Neural crest cell (in vitro differentiated cells): ENCODE data around the gene SYT13. TPM values are rescaled to one million over a fixed set of nuclear protein-coding genes. Genes with fewer than 3 reads are reported as not detected.

Source experiments
- DNase-seq: peaks from one replicate; pipeline ENCODE4 v3.0.0; 2021; ENCODE audit warnings: low read depth, mixed read lengths, low spot score
- H3K27ac Mint-ChIP-seq: one replicate; pipeline ENCODE4 v1.8.0; 2021; ENCODE audit warnings: mild to moderate bottlenecking, mixed read lengths; ENCODE audit not compliant: unreplicated experiment
- H3K27me3 Mint-ChIP-seq: 2 replicates; pipeline ENCODE4 v1.8.0; 2021; ENCODE audit warnings: low read depth, mild to moderate bottlenecking, mixed read lengths
- H3K36me3 Mint-ChIP-seq: 2 replicates; pipeline ENCODE4 v1.8.0; 2021; ENCODE audit warnings: low read depth, mild to moderate bottlenecking, mixed read lengths
- H3K4me1 Mint-ChIP-seq: 2 replicates; pipeline ENCODE4 v1.8.0; 2021; ENCODE audit warnings: mixed read lengths
- H3K4me3 Mint-ChIP-seq: one replicate; pipeline ENCODE4 v1.8.0; 2021; ENCODE audit warnings: mild to moderate bottlenecking, mixed read lengths
- H3K9me3 Mint-ChIP-seq: 2 replicates; pipeline ENCODE4 v1.8.0; 2021; ENCODE audit warnings: mixed read lengths
- CTCF ChIP-seq: fragments of 200-600 bp; sonication (generic); conservative IDR thresholded peaks from 2 replicates; pipeline ENCODE4 v1.5.0; 2021; ENCODE audit warnings: antibody characterized with exemption, mild to moderate bottlenecking
- total RNA-seq: library from RNA; stranded (reverse); gene quantifications from 2 replicates; pipeline ENCODE4 v1.2.1, GENCODE V29; 2021

SYT13 gene
- total RNA-seq, 1 donor from 2014 or later, result 1.7 TPM

DNA sequence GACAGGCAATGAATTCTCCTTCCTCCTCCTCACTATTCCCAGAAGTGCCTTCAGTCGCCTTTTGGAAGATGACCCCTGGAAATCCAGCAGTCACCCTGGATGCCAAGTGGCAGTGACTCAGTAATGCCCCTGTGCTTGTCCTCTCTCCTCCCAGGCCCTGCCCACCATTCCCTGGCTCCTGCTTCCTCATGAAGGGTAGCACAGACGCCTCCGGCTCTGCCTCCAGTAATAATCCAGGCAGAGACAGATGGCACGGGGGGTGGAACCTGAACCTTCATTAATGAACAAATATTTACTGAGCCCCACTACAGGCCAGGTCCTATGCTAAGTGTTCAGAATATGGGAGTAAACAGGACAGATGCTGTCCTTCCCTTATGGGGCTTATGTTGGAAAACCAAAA, 23.2 kb downstream of the SYT13 start:
- Mint-ChIP-seq H3K4me1 (peaks cover 4% of the 10 kb centered on the region), H3K27ac (no peak overlapping the region), H3K36me3 (no peaks in the 10 kb centered on the region), H3K27me3 (peaks cover 35% of the 10 kb centered on the region), H3K4me3 (no peak overlapping the region), H3K9me3 (no peaks in the 10 kb centered on the region)
- TF ChIP-seq CTCF, result no peak
- no peak for DNase-seq

- H3K36me3 Mint-ChIP-seq, result no peaks in the 10 kb centered on the region
- H3K27ac Mint-ChIP-seq, result no peak overlapping the region
- no peak overlapping the region for H3K4me3 Mint-ChIP-seq
- peaks cover 36% of the 10 kb centered on the region for H3K27me3 Mint-ChIP-seq
- TF ChIP-seq CTCF, result no peak
- DNase-seq, result no peak
- H3K9me3 Mint-ChIP-seq, result no peaks in the 10 kb centered on the region
- no peaks in the 10 kb centered on the region for H3K4me1 Mint-ChIP-seq
These were observed 26.1 kb downstream of the SYT13 start for GRCh38 chr11:45260071-45260470.

DNA sequence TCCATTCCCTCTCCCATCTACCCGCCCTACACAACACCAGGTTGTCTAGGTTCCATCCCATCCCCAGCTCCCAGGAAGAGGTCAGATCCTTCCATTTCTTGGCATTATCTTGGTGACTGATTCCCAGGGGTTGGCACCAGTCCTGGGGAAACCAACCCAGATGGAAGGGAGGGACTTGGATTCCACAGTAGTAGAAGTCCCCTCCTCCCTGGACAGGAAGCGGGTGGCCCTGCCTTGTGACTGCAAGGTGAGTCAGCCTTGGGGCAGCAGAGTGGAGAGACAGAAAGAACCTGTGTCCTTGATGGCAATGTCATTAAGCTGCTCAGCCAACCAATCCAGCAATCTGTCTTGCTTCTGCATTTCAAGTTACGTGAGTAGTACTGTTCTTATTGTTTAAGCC, 26.5 kb downstream of the SYT13 start:
- no peak overlapping the region for H3K27ac Mint-ChIP-seq
- no peaks in the 10 kb centered on the region for H3K9me3 Mint-ChIP-seq
- no peak overlapping the region for H3K4me3 Mint-ChIP-seq
- no peaks in the 10 kb centered on the region for H3K36me3 Mint-ChIP-seq
- no peaks in the 10 kb centered on the region for H3K4me1 Mint-ChIP-seq
- no peak for DNase-seq
- no peak for TF ChIP-seq CTCF
- H3K27me3 Mint-ChIP-seq, result peaks cover 36% of the 10 kb centered on the region

GRCh38 chr11:45258982-45259530, 27.1 kb downstream of the SYT13 start:
- Mint-ChIP-seq H3K36me3 (no peaks in the 10 kb centered on the region), H3K4me1 (no peaks in the 10 kb centered on the region), H3K9me3 (no peaks in the 10 kb centered on the region), H3K27me3 (peaks cover 32% of the 10 kb centered on the region), H3K4me3 (no peak overlapping the region), H3K27ac (no peak overlapping the region)
- DNase-seq, result no peak
- TF ChIP-seq CTCF, result no peak

DNA sequence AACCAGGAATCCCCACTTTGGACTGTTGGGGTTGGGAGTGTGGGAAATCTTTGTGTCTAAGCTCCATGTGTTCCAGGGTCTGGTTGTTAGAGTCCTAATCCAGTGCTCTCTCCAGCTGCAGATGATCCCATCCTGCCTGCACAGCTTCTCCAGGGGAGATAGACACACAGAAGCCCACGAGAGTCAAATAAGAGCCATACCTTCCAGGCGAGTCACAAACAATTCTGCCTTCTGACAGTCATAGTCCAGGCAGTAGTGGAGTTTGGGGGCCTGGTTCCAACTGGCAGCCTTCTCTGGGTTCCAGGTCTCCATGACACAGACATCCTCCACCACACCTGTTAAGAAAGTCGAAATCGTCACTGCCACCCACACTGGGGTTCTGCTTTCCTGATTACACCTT, 32.1 kb downstream of the SYT13 start:
- DNase-seq, result no peak
- H3K27ac Mint-ChIP-seq, result no peak overlapping the region
- no peaks in the 10 kb centered on the region for H3K9me3 Mint-ChIP-seq
- H3K36me3 Mint-ChIP-seq, result no peaks in the 10 kb centered on the region
- no peaks in the 10 kb centered on the region for H3K4me1 Mint-ChIP-seq
- H3K4me3 Mint-ChIP-seq, result no peak overlapping the region
- no peak for TF ChIP-seq CTCF
- peaks cover 15% of the 10 kb centered on the region for H3K27me3 Mint-ChIP-seq

GRCh38 chr11:45253640-45254039, 32.5 kb downstream of the SYT13 start:
- no peak for DNase-seq
- H3K27ac Mint-ChIP-seq, result no peak overlapping the region
- TF ChIP-seq CTCF, result no peak
- no peaks in the 10 kb centered on the region for H3K4me1 Mint-ChIP-seq
- no peaks in the 10 kb centered on the region for H3K9me3 Mint-ChIP-seq
- no peaks in the 10 kb centered on the region for H3K36me3 Mint-ChIP-seq
- peaks cover 15% of the 10 kb centered on the region for H3K27me3 Mint-ChIP-seq
- no peak overlapping the region for H3K4me3 Mint-ChIP-seq
